Endothelial cell of umbilical vein (primary cell): ENCODE data around the gene PTGES3.

Experiments
- EZH2 ChIP-seq: IDR thresholded peaks from 2 replicates; pipeline ENCODE4 v1.6.1; 2012; ENCODE audit warnings: borderline replicate concordance, low read depth, mild to moderate bottlenecking, moderate library complexity, low read length, inconsistent platforms; ENCODE audit not compliant: severe bottlenecking
- FOS ChIP-seq: IDR thresholded peaks from 2 replicates; pipeline ENCODE4 v1.6.1; 2011; ENCODE audit warnings: mild to moderate bottlenecking, low read length, moderate library complexity, borderline replicate concordance; ENCODE audit not compliant: insufficient read depth
- JUN ChIP-seq: IDR thresholded peaks from 2 replicates; pipeline ENCODE4 v1.6.1; 2011; ENCODE audit warnings: borderline replicate concordance, low read depth; ENCODE audit not compliant: insufficient read length, insufficient read depth
- MYC ChIP-seq: IDR thresholded peaks from one replicate; pipeline ENCODE4 v1.6.1; 2011; ENCODE audit warnings: mild to moderate bottlenecking, low read depth, low read length
- POLR2A ChIP-seq: IDR thresholded peaks from 2 replicates; pipeline ENCODE4 v1.6.1; 2012; ENCODE audit warnings: low read depth, mild to moderate bottlenecking, control low read depth, low read length
- POLR2AphosphoS5 ChIP-seq: IDR thresholded peaks from 2 replicates; pipeline ENCODE4 v1.6.1; 2012; ENCODE audit warnings: low read depth, mild to moderate bottlenecking, control low read depth, low read length, moderate library complexity; ENCODE audit not compliant: insufficient read depth
- TF ChIP-seq, protein P1 (sequence below), 2 donors: IDR thresholded peaks; 1 replicate in 1 of 2; 2 replicates in 1 of 2; pipeline ENCODE4 v1.5.1; 2011; ENCODE audit warnings: low read length in 2 of 2, mild to moderate bottlenecking in 2 of 2, moderate library complexity in 2 of 2, control low read depth in 1 of 2, inconsistent platforms in 1 of 2, low read depth in 1 of 2; ENCODE audit not compliant: insufficient read depth in 1 of 2; ENCODE audit errors: extremely low read depth in 1 of 2
- TF ChIP-seq, protein P2 (sequence below): IDR thresholded peaks from 2 replicates; pipeline ENCODE4 v1.6.1; 2011; ENCODE audit not compliant: insufficient read depth, insufficient read length

GRCh38 chr12:56718149-56718548, 30.1 kb upstream of the PTGES3 start:
- TF ChIP-seq POLR2AphosphoS5 (no peak), EZH2 (no peak), MYC (no peak), POLR2A (no peak), FOS (no peak), JUN (no peak)
- TF ChIP-seq, protein P1, sequence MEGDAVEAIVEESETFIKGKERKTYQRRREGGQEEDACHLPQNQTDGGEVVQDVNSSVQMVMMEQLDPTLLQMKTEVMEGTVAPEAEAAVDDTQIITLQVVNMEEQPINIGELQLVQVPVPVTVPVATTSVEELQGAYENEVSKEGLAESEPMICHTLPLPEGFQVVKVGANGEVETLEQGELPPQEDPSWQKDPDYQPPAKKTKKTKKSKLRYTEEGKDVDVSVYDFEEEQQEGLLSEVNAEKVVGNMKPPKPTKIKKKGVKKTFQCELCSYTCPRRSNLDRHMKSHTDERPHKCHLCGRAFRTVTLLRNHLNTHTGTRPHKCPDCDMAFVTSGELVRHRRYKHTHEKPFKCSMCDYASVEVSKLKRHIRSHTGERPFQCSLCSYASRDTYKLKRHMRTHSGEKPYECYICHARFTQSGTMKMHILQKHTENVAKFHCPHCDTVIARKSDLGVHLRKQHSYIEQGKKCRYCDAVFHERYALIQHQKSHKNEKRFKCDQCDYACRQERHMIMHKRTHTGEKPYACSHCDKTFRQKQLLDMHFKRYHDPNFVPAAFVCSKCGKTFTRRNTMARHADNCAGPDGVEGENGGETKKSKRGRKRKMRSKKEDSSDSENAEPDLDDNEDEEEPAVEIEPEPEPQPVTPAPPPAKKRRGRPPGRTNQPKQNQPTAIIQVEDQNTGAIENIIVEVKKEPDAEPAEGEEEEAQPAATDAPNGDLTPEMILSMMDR (IDR thresholded peaks at IDR 0.05; ENCODE audit: extremely low read depth in 1 of 2, insufficient read depth in 1 of 2, low read depth in 1 of 2, low read length in 2 of 2) = no peak
- TF ChIP-seq, protein P2, sequence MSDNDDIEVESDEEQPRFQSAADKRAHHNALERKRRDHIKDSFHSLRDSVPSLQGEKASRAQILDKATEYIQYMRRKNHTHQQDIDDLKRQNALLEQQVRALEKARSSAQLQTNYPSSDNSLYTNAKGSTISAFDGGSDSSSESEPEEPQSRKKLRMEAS = no peak
